GM12878 (cell line): Measurements from ENCODE around the gene P2RY10. TPM values are rescaled to one million over a fixed set of nuclear protein-coding genes. Genes with fewer than 3 reads are reported as not detected.

Experiments used
- BCL11A ChIP-seq: IDR thresholded peaks from 2 replicates; pipeline ENCODE4 v1.6.1; 2011; ENCODE audit warnings: low read depth, low read length
- CEBPB ChIP-seq, 2 experiments: fragments of 150-350 bp in 1 of 2; IDR thresholded peaks; 2 replicates each; pipeline ENCODE4 v1.6.1; 2012 to 2014; ENCODE audit warnings: low read depth in 2 of 2, low read length in 2 of 2, borderline replicate concordance in 1 of 2, inconsistent platforms in 1 of 2
- DPF2 ChIP-seq: fragments of 450-650 bp; IDR thresholded peaks from 2 replicates; pipeline ENCODE4 v1.6.1; 2017; ENCODE audit warnings: mild to moderate bottlenecking
- EED ChIP-seq: sonication (generic); IDR thresholded peaks from 2 replicates; pipeline ENCODE4 v1.6.1; 2016; ENCODE audit warnings: antibody characterized with exemption, low read depth
- FOXM1 ChIP-seq: IDR thresholded peaks from 2 replicates; pipeline ENCODE4 v1.6.1; 2012; ENCODE audit warnings: low read depth, mild to moderate bottlenecking, inconsistent platforms, low read length, moderate library complexity
- IKZF1 ChIP-seq: fragments of 450-650 bp; conservative IDR thresholded peaks from 2 replicates; pipeline ENCODE4 v1.6.1; 2017; ENCODE audit warnings: antibody characterized with exemption, mild to moderate bottlenecking
- PAX5 ChIP-seq: IDR thresholded peaks from 2 replicates; pipeline ENCODE4 v1.6.1; 2011; ENCODE audit warnings: low read depth, low read length, borderline replicate concordance
- RAD21 ChIP-seq: IDR thresholded peaks from 2 replicates; pipeline ENCODE4 v1.6.1; 2011; ENCODE audit warnings: mild to moderate bottlenecking, low read depth, low read length, moderate library complexity; ENCODE audit not compliant: insufficient read depth
- RB1 ChIP-seq: fragments of 450-650 bp; formaldehyde crosslinking; IDR thresholded peaks from 2 replicates; pipeline ENCODE4 v1.6.1; 2017; ENCODE audit warnings: mild to moderate bottlenecking, borderline replicate concordance
- SIN3A ChIP-seq: IDR thresholded peaks from 2 replicates; pipeline ENCODE4 v1.6.1; 2012; ENCODE audit warnings: low read depth, low read length, improper control_type of control experiment
- SMAD1 ChIP-seq: fragments of 450-650 bp; IDR thresholded peaks from 2 replicates; pipeline ENCODE4 v1.6.1; 2018; ENCODE audit warnings: mild to moderate bottlenecking, low read depth; ENCODE audit not compliant: partially characterized antibody
- SPI1 ChIP-seq: IDR thresholded peaks from 2 replicates; pipeline ENCODE4 v1.6.1; 2011; ENCODE audit warnings: low read depth, mild to moderate bottlenecking, low read length, moderate library complexity, borderline replicate concordance; ENCODE audit not compliant: insufficient read depth
- STAT3 ChIP-seq: IDR thresholded peaks from 2 replicates; pipeline ENCODE4 v1.6.1; 2011; ENCODE audit warnings: low read depth, low read length, improper control_type of control experiment
- SUZ12 ChIP-seq: fragments of 200-600 bp; sonication (generic); IDR thresholded peaks from one replicate; pipeline ENCODE4 v1.6.1; 2018; ENCODE audit warnings: antibody characterized with exemption, mild to moderate bottlenecking; ENCODE audit not compliant: unreplicated experiment
- TAF1 ChIP-seq: IDR thresholded peaks from 2 replicates; pipeline ENCODE4 v1.6.1; 2011; ENCODE audit warnings: mild to moderate bottlenecking, low read depth, low read length, borderline replicate concordance
- ZNF207 ChIP-seq: fragments of 450-650 bp; IDR thresholded peaks from 2 replicates; pipeline ENCODE4 v1.6.1; 2014; ENCODE audit warnings: antibody characterized with exemption, mild to moderate bottlenecking, borderline replicate concordance
- ZNF274 ChIP-seq: IDR thresholded peaks from one replicate; pipeline ENCODE4 v1.8.0; 2011; ENCODE audit not compliant: insufficient read length, insufficient read depth
- polyA plus RNA-seq, 11 experiments: library from polyadenylated mRNA; depleted of rRNA in 4 of 11; unstranded in 6 of 11; stranded (reverse) in 5 of 11; fragments of >200 nt; fragmentation: Nextera tagmentation in 4 of 11; fragmentation: Illumina TruSeq in 1 of 11; extraction: Ambion mirVana in 4 of 11; extraction: Trizol in 1 of 11; gene quantifications; 1 replicate in 1 of 11; 2 replicates in 10 of 11; pipeline versions ENCODE4 v1.2.1 to v1.2.3, GENCODE V29; 2011 to 2016; ENCODE audit warnings: inconsistent platforms in 2 of 11, missing spikeins in 2 of 11, low read depth in 1 of 11
- total RNA-seq, 4 experiments: library from RNA; depleted of rRNA in 3 of 4; stranded (reverse); fragments of >200 nt in 3 of 4; fragmentation: Illumina TruSeq in 1 of 4; extraction: Trizol in 1 of 4; gene quantifications; 2 replicates each; pipeline versions ENCODE4 v1.2.1 to v1.2.3, GENCODE V29; 2013 to 2021
- TF ChIP-seq, protein P1 (sequence below): IDR thresholded peaks from 2 replicates; pipeline ENCODE4 v1.6.1; 2012; ENCODE audit warnings: low read depth, low read length, improper control_type of control experiment
- TF ChIP-seq, protein P2 (sequence below): fragments of 450-650 bp; IDR thresholded peaks from 2 replicates; pipeline ENCODE4 v1.6.1; 2017; ENCODE audit warnings: mild to moderate bottlenecking, moderate library complexity
- TF ChIP-seq, protein P3 (sequence below): fragments of 450-650 bp; formaldehyde crosslinking; IDR thresholded peaks from 2 replicates; pipeline ENCODE4 v1.4.0; 2020; ENCODE audit warnings: mild to moderate bottlenecking, moderate library complexity
- TF ChIP-seq, protein P4 (sequence below): IDR thresholded peaks from 2 replicates; pipeline ENCODE4 v1.6.1; 2012; ENCODE audit warnings: low read depth, low read length, improper control_type of control experiment

P2RY10 gene
- total and polyA plus RNA-seq, 10 of the 15 experiments (the other 5 are each of a cell fraction or from before 2014, with no cell fraction given) = 43.8 to 288 (median 72.1) TPM

DNA sequence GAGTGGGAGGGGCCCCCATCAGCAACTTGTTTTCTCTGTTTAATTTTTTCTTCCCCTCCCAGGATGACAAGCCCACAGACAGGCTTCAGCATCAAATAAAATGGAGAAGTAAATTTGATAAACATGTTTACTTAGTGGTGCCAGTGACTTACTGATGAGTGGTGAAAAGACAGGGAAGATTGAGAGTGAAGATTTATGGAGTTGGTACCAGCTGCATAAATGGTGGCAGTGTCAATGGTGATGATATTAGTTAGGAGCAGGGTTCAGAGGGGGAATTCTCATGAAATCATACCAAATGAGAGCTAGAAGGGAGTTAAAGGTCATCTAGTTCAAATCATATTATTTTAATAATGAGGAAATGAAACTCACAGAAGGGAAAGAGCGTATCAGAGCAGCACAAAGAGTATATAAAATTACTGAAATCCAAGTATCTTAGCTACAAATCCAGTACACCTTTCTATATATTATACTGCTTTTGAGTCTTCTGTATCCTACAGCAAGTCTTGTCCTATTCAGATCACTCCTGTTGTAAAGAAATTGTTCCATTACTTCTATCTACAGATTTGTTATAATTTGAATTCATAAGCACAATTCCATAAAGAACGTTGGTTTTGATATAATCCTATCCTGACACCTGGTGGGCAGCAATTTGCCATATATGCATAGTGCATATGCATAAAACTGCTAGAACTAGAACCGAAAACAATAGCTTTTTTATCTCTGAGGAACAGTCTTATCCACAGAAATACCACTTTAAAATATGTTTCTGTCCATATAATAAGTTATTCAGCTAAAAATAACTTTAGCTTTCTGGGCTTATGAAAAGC lies 5.0 kb downstream of the P2RY10 start (continued):
- TF ChIP-seq, protein P1, sequence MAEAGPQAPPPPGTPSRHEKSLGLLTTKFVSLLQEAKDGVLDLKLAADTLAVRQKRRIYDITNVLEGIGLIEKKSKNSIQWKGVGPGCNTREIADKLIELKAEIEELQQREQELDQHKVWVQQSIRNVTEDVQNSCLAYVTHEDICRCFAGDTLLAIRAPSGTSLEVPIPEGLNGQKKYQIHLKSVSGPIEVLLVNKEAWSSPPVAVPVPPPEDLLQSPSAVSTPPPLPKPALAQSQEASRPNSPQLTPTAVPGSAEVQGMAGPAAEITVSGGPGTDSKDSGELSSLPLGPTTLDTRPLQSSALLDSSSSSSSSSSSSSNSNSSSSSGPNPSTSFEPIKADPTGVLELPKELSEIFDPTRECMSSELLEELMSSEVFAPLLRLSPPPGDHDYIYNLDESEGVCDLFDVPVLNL = no peak
- TF ChIP-seq RAD21 = peak; percentile 38
- no peak for TF ChIP-seq ZNF274
- no peak for TF ChIP-seq EED
- TF ChIP-seq RB1 = no peak
- TF ChIP-seq, protein P2, sequence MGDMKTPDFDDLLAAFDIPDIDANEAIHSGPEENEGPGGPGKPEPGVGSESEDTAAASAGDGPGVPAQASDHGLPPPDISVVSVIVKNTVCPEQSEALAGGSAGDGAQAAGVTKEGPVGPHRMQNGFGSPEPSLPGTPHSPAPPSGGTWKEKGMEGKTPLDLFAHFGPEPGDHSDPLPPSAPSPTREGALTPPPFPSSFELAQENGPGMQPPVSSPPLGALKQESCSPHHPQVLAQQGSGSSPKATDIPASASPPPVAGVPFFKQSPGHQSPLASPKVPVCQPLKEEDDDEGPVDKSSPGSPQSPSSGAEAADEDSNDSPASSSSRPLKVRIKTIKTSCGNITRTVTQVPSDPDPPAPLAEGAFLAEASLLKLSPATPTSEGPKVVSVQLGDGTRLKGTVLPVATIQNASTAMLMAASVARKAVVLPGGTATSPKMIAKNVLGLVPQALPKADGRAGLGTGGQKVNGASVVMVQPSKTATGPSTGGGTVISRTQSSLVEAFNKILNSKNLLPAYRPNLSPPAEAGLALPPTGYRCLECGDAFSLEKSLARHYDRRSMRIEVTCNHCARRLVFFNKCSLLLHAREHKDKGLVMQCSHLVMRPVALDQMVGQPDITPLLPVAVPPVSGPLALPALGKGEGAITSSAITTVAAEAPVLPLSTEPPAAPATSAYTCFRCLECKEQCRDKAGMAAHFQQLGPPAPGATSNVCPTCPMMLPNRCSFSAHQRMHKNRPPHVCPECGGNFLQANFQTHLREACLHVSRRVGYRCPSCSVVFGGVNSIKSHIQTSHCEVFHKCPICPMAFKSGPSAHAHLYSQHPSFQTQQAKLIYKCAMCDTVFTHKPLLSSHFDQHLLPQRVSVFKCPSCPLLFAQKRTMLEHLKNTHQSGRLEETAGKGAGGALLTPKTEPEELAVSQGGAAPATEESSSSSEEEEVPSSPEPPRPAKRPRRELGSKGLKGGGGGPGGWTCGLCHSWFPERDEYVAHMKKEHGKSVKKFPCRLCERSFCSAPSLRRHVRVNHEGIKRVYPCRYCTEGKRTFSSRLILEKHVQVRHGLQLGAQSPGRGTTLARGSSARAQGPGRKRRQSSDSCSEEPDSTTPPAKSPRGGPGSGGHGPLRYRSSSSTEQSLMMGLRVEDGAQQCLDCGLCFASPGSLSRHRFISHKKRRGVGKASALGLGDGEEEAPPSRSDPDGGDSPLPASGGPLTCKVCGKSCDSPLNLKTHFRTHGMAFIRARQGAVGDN = no peak
- TF ChIP-seq, protein P3, sequence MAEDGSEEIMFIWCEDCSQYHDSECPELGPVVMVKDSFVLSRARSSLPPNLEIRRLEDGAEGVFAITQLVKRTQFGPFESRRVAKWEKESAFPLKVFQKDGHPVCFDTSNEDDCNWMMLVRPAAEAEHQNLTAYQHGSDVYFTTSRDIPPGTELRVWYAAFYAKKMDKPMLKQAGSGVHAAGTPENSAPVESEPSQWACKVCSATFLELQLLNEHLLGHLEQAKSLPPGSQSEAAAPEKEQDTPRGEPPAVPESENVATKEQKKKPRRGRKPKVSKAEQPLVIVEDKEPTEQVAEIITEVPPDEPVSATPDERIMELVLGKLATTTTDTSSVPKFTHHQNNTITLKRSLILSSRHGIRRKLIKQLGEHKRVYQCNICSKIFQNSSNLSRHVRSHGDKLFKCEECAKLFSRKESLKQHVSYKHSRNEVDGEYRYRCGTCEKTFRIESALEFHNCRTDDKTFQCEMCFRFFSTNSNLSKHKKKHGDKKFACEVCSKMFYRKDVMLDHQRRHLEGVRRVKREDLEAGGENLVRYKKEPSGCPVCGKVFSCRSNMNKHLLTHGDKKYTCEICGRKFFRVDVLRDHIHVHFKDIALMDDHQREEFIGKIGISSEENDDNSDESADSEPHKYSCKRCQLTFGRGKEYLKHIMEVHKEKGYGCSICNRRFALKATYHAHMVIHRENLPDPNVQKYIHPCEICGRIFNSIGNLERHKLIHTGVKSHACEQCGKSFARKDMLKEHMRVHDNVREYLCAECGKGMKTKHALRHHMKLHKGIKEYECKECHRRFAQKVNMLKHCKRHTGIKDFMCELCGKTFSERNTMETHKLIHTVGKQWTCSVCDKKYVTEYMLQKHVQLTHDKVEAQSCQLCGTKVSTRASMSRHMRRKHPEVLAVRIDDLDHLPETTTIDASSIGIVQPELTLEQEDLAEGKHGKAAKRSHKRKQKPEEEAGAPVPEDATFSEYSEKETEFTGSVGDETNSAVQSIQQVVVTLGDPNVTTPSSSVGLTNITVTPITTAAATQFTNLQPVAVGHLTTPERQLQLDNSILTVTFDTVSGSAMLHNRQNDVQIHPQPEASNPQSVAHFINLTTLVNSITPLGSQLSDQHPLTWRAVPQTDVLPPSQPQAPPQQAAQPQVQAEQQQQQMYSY (CRISPR knock-in tag) = no peak
- TF ChIP-seq TAF1 = no peak
- no peak for TF ChIP-seq BCL11A
- TF ChIP-seq IKZF1 = 0 out of 2 replicates have a peak, but pooled peaks have one; percentile 23
- no peak for TF ChIP-seq CEBPB (IDR thresholded peaks at IDR 0.05; ENCODE audit: borderline replicate concordance in 1 of 2, low read depth in 2 of 2, low read length in 2 of 2)
- TF ChIP-seq SMAD1 = no peak
- no peak for TF ChIP-seq SUZ12
- no peak for TF ChIP-seq ZNF207
- TF ChIP-seq SIN3A = no peak
- TF ChIP-seq FOXM1 = 0 out of 2 replicates have a peak, but pooled peaks have one; percentile 23
- TF ChIP-seq STAT3 = no peak
- TF ChIP-seq SPI1 = peak; percentile 78
- TF ChIP-seq, protein P4, sequence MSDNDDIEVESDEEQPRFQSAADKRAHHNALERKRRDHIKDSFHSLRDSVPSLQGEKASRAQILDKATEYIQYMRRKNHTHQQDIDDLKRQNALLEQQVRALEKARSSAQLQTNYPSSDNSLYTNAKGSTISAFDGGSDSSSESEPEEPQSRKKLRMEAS = no peak
- no peak for TF ChIP-seq PAX5
- no peak for TF ChIP-seq DPF2
